Naive B cell (primary cell): Measurements from ENCODE around the gene TIE1. TPM values are rescaled to one million over a fixed set of nuclear protein-coding genes. Genes with fewer than 3 reads are reported as not detected.
A peak's percentile ranks its signal among the peaks of the same experiment; 100 is the strongest.

ENCODE experiments used
- ATAC-seq, 2 donors: fragments of 150-1000 bp; cut with Tn5 transposase; 2 replicates each; pipeline ENCODE4 v1.10.0; 2021; ENCODE audit warnings: low read depth in 2 of 2, mild to moderate bottlenecking in 2 of 2, moderate library complexity in 2 of 2
- DNase-seq: peaks from one replicate; pipeline ENCODE4 v3.0.0; 2022
- H3K27ac Mint-ChIP-seq, 6 donors: one replicate each; pipeline ENCODE4 v1.8.0; 2020 to 2022; ENCODE audit warnings: mild to moderate bottlenecking in 6 of 6, mixed read lengths in 6 of 6, moderate library complexity in 5 of 6, inconsistent platforms in 2 of 6
- H3K27me3 Mint-ChIP-seq, 3 donors: one replicate each; pipeline ENCODE4 v1.8.0; 2021 to 2022; ENCODE audit warnings: mixed read lengths in 3 of 3, mild to moderate bottlenecking in 1 of 3
- H3K36me3 Mint-ChIP-seq, 2 donors: one replicate each; pipeline ENCODE4 v1.8.0; 2020 to 2022; ENCODE audit warnings: mixed read lengths in 2 of 2, inconsistent platforms in 1 of 2, mild to moderate bottlenecking in 1 of 2
- H3K4me1 Mint-ChIP-seq, 3 donors: one replicate each; pipeline ENCODE4 v1.8.0; 2020 to 2022; ENCODE audit warnings: mixed read lengths in 3 of 3, inconsistent platforms in 1 of 3, mild to moderate bottlenecking in 1 of 3, moderate library complexity in 1 of 3
- H3K4me3 Mint-ChIP-seq, 8 donors: one replicate each; pipeline ENCODE4 v1.8.0; 2020 to 2022; ENCODE audit warnings: mild to moderate bottlenecking in 8 of 8, mixed read lengths in 8 of 8, moderate library complexity in 8 of 8, inconsistent platforms in 2 of 8
- H3K9me3 Mint-ChIP-seq, 7 donors: one replicate each; pipeline ENCODE4 v1.8.0; 2020 to 2022; ENCODE audit warnings: mixed read lengths in 7 of 7, mild to moderate bottlenecking in 5 of 7, inconsistent platforms in 2 of 7, moderate library complexity in 1 of 7
- polyA plus RNA-seq, 6 donors: library from polyadenylated mRNA; unstranded; fragments of 300-500 nt; fragmentation: Illumina TruSeq; gene quantifications; one replicate each; pipeline ENCODE4 v1.2.3, GENCODE V29; 2021; ENCODE audit warnings: low read depth in 6 of 6

TIE1 gene
- not detected for polyA plus RNA-seq

DNA sequence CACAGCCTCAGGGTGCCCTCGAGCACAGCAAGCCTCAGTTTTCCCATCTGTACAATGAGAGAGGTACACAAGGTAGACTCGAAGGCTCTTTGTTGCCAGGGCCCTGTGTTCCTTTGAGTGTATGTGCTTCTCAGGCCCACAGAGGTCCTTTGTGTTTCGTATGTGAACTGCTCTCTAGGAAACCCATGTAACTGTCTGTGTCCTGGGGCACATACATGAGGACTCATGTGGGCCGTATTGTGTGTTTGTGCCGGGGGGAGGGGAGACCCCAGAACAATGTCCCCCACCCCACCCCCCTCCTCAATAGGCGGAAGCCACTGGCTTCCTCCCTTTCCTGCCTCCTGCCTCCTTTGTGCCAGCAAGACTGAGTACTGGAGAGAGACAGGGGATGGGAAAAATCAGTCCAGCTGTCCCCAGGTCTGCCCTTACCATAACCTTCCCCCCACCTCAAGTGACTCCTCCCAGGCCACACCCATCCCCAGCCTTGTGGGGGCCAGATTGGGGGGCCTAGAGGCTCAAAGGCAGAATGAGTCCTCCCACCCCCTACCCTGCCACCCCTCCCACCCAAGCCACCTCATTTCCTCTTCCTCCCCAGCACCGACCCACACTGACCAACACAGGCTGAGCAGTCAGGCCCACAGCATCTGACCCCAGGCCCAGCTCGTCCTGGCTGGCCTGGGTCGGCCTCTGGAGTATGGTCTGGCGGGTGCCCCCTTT, at the start of gene TIE1:
Gene TIE1 (plus strand): TSS at position 605 of the 717 bp plus-strand sequence. CDS start 90 bp downstream, at position 695.
- DNase-seq: no peak
- H3K9me3 Mint-ChIP-seq: no peaks in the 10 kb centered on the region
- peaks cover 0 to 23% (median 6%) of the 10 kb centered on the region in 3 donors for H3K27me3 Mint-ChIP-seq
- H3K36me3 Mint-ChIP-seq: no peaks in the 10 kb centered on the region
- no peak within 1 kb of the TSS for H3K4me3 Mint-ChIP-seq
- peaks cover 0 to 5% (median 0%) of the 10 kb centered on the region in 3 donors for H3K4me1 Mint-ChIP-seq
- H3K27ac Mint-ChIP-seq: peak within 1 kb of the TSS in 1 of 6 donors; percentile 96
- ATAC-seq: no peak

DNA sequence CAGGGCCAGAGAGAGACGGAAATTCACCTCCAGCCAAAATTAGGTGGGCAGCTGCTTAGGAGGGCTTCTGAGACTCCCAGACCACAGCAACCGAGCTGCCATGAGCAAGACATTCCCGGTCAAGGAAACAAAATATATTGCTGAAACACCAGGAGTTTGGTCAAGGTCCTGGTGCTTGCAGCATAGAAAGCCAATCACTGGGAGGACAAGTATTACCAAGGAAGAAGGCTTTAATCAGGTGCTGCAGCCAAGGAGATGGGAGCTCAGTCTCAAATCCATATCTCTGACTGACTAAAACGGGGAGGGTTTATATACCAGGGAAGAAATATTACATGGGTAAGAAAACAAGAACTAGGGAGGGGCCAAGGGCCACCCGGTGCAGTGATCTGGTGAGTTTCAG, 49.8 kb upstream of the TIE1 start:
- Mint-ChIP-seq H3K4me3 (no peak overlapping the region), H3K27me3 (peaks cover 5 to 12% (median 8%) of the 10 kb centered on the region in 3 donors), H3K27ac (no peak overlapping the region), H3K4me1 (peaks cover 0 to under 1% (median 0%) of the 10 kb centered on the region in 3 donors), H3K9me3 (peaks cover 0 to 7% (median 3%) of the 10 kb centered on the region in 7 donors), H3K36me3 (no peaks in the 10 kb centered on the region)
- DNase-seq: no peak
- ATAC-seq: no peak

DNA sequence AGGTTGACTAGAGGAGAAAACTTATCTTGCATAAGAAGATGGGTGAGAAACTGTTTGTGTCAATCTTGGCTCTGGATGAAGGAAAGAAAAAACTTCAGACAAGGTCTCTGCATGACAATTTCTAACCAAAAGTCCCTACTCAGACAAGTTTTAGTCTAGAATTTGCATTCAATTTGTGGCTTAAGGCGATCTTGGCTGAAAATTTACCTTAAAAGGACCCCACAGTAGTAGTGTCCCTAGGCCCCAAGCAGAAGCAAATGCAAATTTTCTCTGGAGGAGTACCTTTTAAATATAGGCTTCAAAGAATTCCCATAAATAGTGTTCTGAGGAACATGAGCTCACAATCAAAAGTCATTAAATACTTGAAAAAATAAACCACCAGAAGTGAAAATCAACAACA, 48.6 kb upstream of the TIE1 start:
- no peak for ATAC-seq
- H3K4me1 Mint-ChIP-seq: peaks cover 2 to 5% (median 3%) of the 10 kb centered on the region in 3 donors
- H3K9me3 Mint-ChIP-seq: peaks cover 0 to 2% (median 0%) of the 10 kb centered on the region in 7 donors
- H3K27ac Mint-ChIP-seq: no peak overlapping the region
- H3K4me3 Mint-ChIP-seq: no peak overlapping the region
- DNase-seq: no peak
- peaks cover 8 to 12% (median 9%) of the 10 kb centered on the region in 3 donors for H3K27me3 Mint-ChIP-seq
- H3K36me3 Mint-ChIP-seq: no peaks in the 10 kb centered on the region

DNA sequence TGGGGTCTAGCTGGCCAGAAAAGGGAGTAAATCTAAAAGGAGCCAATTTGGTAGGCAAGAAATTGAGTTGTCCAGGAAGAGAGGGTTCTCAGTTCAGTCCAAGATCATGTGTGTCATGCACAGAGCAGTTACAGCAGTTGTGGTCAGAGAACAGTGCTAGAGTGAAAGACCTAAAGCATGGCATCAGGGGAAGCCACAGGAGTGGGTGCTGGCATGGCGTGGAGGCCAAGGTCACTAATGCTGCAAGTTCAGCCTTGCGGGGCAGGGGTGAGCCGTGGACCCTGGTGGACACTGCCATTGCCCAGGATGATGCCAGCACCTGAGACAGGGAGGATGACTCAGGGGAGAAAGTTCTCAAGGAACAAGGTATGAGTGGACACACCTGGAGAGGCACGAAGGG, 47.6 kb upstream of the TIE1 start:
- H3K9me3 Mint-ChIP-seq: peaks cover 0 to 3% (median 0%) of the 10 kb centered on the region in 7 donors
- peaks cover 8 to 12% (median 9%) of the 10 kb centered on the region in 3 donors for H3K27me3 Mint-ChIP-seq
- H3K4me1 Mint-ChIP-seq: peaks cover 7 to 12% (median 11%) of the 10 kb centered on the region in 3 donors
- no peak overlapping the region for H3K27ac Mint-ChIP-seq
- no peaks in the 10 kb centered on the region for H3K36me3 Mint-ChIP-seq
- ATAC-seq (no peak), DNase-seq (no peak)
- no peak overlapping the region for H3K4me3 Mint-ChIP-seq

DNA sequence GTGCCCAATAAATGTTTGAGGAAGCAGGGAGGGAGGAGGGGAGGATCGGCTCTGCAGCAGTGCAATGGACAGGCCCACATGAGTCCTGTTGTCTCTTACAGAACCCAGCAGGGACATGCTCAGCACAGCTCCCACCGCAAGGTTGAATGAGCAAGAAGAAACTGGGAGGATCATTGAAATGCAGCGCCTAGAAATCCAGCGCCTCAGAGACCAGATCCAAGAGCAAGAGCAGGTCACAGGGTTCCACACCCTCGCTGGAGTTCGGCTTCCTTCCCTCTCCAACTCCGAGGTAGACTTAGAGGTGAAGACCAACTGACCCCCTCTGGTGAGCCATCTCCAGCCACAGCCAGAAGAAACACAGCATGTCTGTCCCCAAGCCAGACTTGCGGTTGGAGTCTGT, 46.9 kb upstream of the TIE1 start:
- no peaks in the 10 kb centered on the region for H3K36me3 Mint-ChIP-seq
- H3K4me1 Mint-ChIP-seq: peaks cover 8 to 15% (median 13%) of the 10 kb centered on the region in 3 donors
- ATAC-seq (no peak), DNase-seq (no peak)
- H3K4me3 Mint-ChIP-seq: no peak overlapping the region
- peaks cover 8 to 12% (median 9%) of the 10 kb centered on the region in 3 donors for H3K27me3 Mint-ChIP-seq
- H3K27ac Mint-ChIP-seq: no peak overlapping the region
- H3K9me3 Mint-ChIP-seq: peaks cover 0 to 5% (median 0%) of the 10 kb centered on the region in 7 donors

DNA sequence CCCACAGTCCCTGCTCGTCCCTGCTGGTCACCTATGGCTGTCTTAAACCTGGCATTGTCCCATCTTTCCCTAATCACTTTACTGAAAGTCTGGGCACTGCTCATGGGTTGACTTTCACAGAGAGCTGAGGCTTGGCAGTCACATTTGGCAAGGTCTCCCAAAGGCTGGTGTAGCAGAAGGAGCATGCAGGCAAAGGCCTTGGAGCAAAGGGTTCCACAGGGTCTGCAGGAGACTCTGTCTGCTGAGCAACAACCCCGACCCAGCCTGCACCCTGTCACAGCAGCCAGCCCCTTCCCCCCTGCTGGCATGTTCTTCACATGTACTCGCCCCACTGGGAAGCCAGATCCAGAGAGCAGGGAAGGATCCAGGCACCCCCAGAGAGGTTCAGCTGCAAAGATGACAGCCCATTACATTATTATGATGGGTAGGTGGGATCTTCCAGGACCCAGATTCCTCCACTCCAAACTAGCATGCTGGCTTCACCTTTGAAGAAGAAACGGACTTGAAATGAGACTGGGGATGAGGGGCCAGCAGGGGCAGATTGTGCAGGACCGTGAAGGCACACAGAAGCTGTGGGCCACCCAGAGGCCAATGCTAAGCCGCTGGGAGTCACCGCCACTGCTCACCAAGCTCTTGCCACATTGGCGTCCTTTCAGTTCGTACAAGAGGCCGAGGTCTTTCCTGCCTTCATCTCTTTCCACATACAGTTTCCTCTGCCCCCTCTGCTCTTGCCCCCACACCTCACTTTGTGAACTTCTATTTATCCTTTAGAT, 45.2 kb upstream of the TIE1 start:
- Mint-ChIP-seq H3K36me3 (no peaks in the 10 kb centered on the region), H3K27ac (no peak overlapping the region), H3K27me3 (peaks cover 8 to 12% (median 9%) of the 10 kb centered on the region in 3 donors), H3K4me1 (peaks cover 8 to 15% (median 13%) of the 10 kb centered on the region in 3 donors), H3K9me3 (peaks cover 0 to 5% (median 0%) of the 10 kb centered on the region in 7 donors), H3K4me3 (peak overlapping the region in 1 of 8 donors; percentile 9)
- no peak for ATAC-seq
- no peak for DNase-seq

DNA sequence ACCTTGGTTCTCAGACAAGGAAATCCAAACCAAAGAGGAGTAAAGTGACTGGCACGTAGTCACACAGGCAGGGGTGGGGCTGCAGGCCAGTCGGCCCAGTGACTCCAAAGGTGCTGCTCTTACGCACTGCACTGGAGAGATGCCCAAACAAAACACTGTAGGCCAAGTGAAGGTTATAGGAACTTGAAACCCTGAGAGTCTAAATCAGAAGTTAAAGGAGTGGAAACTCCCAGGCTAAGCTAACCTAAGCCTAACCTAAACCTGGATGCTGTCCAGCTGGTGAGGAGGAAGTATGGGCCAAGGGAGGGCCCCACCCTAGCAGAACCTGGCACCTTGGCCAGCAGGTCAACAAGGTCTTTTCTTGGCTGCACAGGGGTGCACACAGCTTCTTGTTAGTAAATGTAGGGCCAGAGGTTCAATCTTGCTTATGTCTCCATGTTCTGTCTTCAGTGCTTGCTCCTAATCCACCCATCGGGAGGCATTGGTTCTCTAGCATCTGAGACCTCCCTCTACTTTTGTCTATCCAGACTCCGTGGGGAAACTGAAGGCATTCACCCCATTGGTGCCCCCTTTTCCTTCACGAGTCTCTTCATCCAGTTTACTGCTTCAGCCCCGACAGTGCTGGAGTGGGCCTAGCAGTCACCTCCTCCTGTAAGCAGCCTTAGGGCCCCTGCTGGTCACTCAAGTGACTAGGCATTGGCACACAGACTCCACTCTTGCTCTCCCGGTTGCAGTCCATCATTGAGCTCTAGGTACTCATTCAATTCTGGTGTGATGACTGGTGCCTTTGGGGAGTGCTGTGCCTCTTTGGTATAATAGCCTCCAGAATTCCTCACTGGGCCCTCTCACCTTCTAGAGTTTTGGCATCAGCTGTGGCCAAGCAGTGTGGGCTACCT, 43.9 kb upstream of the TIE1 start:
- Mint-ChIP-seq H3K27me3 (peaks cover 8 to 12% (median 9%) of the 10 kb centered on the region in 3 donors), H3K9me3 (peaks cover 0 to 6% (median 3%) of the 10 kb centered on the region in 7 donors), H3K4me1 (peaks cover 8 to 15% (median 13%) of the 10 kb centered on the region in 3 donors), H3K36me3 (no peaks in the 10 kb centered on the region), H3K4me3 (no peak overlapping the region), H3K27ac (peak overlapping the region in 1 of 6 donors; percentile 82)
- ATAC-seq (no peak), DNase-seq (no peak)

DNA sequence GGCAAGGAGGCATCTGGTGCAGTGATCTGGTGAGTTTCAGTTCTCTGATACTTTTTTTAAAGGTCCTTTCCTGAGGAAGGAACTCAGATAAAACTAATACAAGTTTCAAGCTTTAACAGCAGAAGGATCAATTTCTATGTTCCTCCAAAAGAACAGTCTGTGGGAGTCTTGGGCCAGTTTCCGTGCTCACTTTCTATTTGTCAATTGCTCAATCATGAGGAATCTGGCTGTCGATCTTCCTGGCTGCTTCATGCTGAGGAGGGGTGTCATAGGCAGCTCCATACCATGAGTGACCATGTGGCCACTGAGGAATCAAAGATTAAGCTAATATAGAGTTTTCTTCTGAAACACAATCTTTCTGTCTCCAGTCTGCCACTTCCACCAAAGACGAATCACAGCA, 42.4 kb upstream of the TIE1 start:
- H3K9me3 Mint-ChIP-seq: peaks cover 0 to 10% (median 6%) of the 10 kb centered on the region in 7 donors
- peaks cover 4 to 5% (median 4%) of the 10 kb centered on the region in 3 donors for H3K27me3 Mint-ChIP-seq

DNA sequence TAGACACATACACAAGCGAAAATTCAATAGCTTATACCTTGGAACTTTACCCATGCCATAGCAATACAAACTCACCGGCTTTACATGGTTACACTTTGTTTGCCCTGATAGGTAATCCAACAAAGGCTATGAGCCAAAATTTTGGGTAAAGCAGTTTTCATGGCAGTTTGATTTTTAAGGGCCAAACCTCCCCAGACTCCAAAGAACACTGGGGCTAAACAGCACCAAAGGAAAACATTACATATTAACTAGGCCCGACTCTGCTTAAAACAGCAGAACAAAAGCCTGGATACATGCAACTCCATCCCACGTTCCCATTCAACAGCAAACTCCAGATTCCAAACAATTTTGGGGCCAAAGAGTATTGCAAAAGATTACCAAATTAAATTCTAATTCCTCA, 35.4 kb upstream of the TIE1 start:
- DNase-seq (no peak), ATAC-seq (no peak)
- peaks cover 6 to 7% (median 7%) of the 10 kb centered on the region in 3 donors for H3K4me1 Mint-ChIP-seq
- no peak overlapping the region for H3K27ac Mint-ChIP-seq
- peaks cover 0 to 17% (median 6%) of the 10 kb centered on the region in 7 donors for H3K9me3 Mint-ChIP-seq
- H3K4me3 Mint-ChIP-seq: peak overlapping the region in 1 of 8 donors; percentile 0
- H3K27me3 Mint-ChIP-seq: peaks cover 5 to 16% (median 12%) of the 10 kb centered on the region in 3 donors
- H3K36me3 Mint-ChIP-seq: peaks cover 7 to 8% of the 10 kb centered on the region in 2 donors

More for the DNA sequence above, 42.4 kb upstream of the TIE1 start:
- Mint-ChIP-seq H3K27ac (peak overlapping the region in 1 of 6 donors; percentile 50), H3K4me1 (peaks cover 8 to 15% (median 13%) of the 10 kb centered on the region in 3 donors), H3K4me3 (no peak overlapping the region), H3K36me3 (peaks cover 0 to 2% of the 10 kb centered on the region in 2 donors)
- ATAC-seq: no peak
- DNase-seq: no peak

DNA sequence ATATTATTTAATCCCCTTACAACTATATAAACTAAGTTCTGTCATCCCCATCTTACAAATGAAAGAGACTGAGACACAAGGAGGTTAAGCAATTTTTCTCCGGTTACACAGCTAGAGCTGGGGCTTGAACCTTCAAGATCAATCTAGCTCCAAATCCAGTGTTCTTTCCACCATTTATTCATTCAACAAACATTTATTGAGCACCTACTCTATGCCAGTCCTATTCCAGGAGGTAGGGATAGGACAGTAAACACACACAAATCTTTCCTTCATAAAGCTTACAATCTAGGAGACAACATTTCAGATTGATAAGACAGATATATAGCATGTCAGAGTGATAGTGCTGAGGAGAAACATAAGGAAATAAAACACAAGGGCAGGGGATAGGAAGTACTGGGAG, 33.9 kb upstream of the TIE1 start:
- Mint-ChIP-seq H3K4me3 (no peak overlapping the region), H3K9me3 (peaks cover 0 to 13% (median 6%) of the 10 kb centered on the region in 7 donors), H3K4me1 (peaks cover 13 to 20% (median 14%) of the 10 kb centered on the region in 3 donors), H3K27me3 (peaks cover 13 to 31% (median 25%) of the 10 kb centered on the region in 3 donors), H3K36me3 (peaks cover 7 to 8% of the 10 kb centered on the region in 2 donors), H3K27ac (no peak overlapping the region)
- ATAC-seq (no peak), DNase-seq (no peak)

DNA sequence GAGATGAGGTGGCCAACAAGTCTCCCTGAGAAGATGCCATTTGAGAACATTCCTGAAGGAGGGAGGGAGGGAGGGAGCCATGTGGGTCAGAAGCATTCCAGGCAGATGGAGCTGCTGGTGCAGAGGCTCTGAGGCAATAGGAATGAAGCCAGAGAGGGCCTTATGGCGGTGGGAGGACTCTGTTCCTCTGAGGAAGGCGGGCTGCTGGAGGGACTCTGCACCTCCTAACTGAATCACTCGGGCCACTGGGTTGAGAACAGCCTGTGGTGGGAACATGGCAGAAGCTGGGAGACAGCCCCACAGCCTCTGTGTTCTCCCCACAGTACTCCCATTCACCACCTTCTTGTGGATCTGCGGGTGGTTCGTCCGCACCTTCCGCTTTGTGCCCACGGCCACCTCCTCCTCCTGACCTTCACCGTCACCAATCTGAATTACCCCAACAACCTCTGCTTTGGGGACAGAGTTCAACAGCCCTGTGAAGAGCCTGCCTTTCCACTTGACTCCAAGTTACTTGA, 33.4 kb upstream of the TIE1 start:
- DNase-seq: no peak
- Mint-ChIP-seq H3K9me3 (peaks cover 0 to 12% (median 6%) of the 10 kb centered on the region in 7 donors), H3K27me3 (peaks cover 14 to 31% (median 28%) of the 10 kb centered on the region in 3 donors), H3K36me3 (peaks cover 7 to 8% of the 10 kb centered on the region in 2 donors), H3K27ac (peak overlapping the region in 1 of 6 donors; percentile 37), H3K4me3 (peak overlapping the region in 1 of 8 donors; percentile 29), H3K4me1 (peaks cover 13 to 20% (median 14%) of the 10 kb centered on the region in 3 donors)
- ATAC-seq: no peak

DNA sequence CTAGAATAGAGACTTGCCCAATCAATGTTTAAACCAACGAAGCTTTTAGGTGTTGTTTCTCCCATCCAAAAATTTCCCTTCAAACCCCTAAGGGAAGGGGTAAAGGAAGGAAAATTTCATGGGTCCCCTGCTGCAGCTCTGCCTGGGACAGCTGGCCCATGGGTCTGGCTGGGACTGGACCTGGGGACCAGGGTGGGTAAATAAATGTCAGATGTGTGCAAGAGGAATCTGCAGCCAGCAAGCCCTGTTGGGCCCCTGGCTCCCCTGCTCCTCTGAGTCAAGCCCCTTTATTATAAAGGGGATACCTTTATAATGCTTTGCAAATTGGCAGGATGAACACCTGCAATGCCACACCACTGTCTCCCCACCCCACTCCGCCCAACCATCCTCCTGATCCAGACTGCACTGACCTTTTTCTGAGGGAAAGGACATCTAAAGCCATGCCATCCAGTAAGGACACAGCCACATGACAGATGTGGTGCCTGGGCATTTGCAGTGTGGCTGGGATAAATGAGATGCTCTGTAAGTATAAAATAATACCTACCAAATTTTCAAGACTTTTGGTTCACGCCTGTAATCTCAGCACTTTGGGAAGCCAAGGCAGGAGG, 32.9 kb upstream of the TIE1 start:
- H3K27me3 Mint-ChIP-seq: peaks cover 14 to 31% (median 28%) of the 10 kb centered on the region in 3 donors
- ATAC-seq (no peak), DNase-seq (no peak)
- H3K4me3 Mint-ChIP-seq: no peak overlapping the region
- no peak overlapping the region for H3K27ac Mint-ChIP-seq
- H3K4me1 Mint-ChIP-seq: peaks cover 13 to 20% (median 14%) of the 10 kb centered on the region in 3 donors
- peaks cover 0 to 9% (median 5%) of the 10 kb centered on the region in 7 donors for H3K9me3 Mint-ChIP-seq
- H3K36me3 Mint-ChIP-seq: peaks cover 7 to 8% of the 10 kb centered on the region in 2 donors
